Upper lobe of left lung (tissue), 6 donors: ENCODE measurements around the gene MAP3K10. TPM values are rescaled to one million over a fixed set of nuclear protein-coding genes. Genes with fewer than 3 reads are reported as not detected.

ENCODE experiments used
- ATAC-seq, 2 donors: fragments of 200-7000 bp; cut with Tn5 transposase; one replicate each; pipeline ENCODE4 v1.9.1; 2022; ENCODE audit warnings: mild to moderate bottlenecking in 2 of 2, moderate library complexity in 2 of 2; ENCODE audit not compliant: low FRiP score in 2 of 2
- DNase-seq, 2 donors: peaks; one replicate each; pipeline ENCODE4 v3.0.0-alpha.2; 2019 to 2020
- H3K27ac ChIP-seq, 4 donors: fragments of 200-600 bp; sonication (generic); one replicate each; pipeline ENCODE4 v1.5.1; 2016 to 2019
- H3K27me3 ChIP-seq, 4 donors: fragments of 200-600 bp; sonication (generic); one replicate each; pipeline ENCODE4 v1.5.1; 2017 to 2019
- H3K36me3 ChIP-seq, 4 donors: fragments of 200-600 bp; sonication (generic); one replicate each; pipeline ENCODE4 v1.5.1; 2016 to 2019
- H3K4me1 ChIP-seq, 4 donors: fragments of 200-600 bp; sonication (generic); one replicate each; pipeline ENCODE4 v1.5.1; 2018 to 2019
- H3K4me3 ChIP-seq, 4 donors: fragments of 200-600 bp; sonication (generic); one replicate each; pipeline ENCODE4 v1.5.1; 2017 to 2019; ENCODE audit warnings: mild to moderate bottlenecking in 2 of 4, moderate library complexity in 1 of 4
- H3K9me3 ChIP-seq, 4 donors: fragments of 200-600 bp; sonication (generic); one replicate each; pipeline ENCODE4 v1.5.1; 2018 to 2019
- EP300 ChIP-seq, 4 donors: sonication (generic); formaldehyde crosslinking; IDR thresholded peaks; one replicate each; pipeline ENCODE4 v1.5.1; 2017; ENCODE audit warnings: antibody characterized with exemption in 4 of 4, control low read depth in 2 of 4
- POLR2A ChIP-seq, 4 donors: fragments of 450-650 bp; IDR thresholded peaks; one replicate each; pipeline ENCODE4 v1.5.1; 2016 to 2017; ENCODE audit warnings: antibody characterized with exemption in 4 of 4, mild to moderate bottlenecking in 2 of 4
- POLR2AphosphoS5 ChIP-seq, 2 donors: sonication (generic); formaldehyde crosslinking; IDR thresholded peaks; one replicate each; pipeline ENCODE4 v1.5.1; 2017; ENCODE audit warnings: antibody characterized with exemption in 2 of 2
- WGBS, 2 donors: methylation state at CpG; one replicate each; pipeline ENCODE4 v1.1.5; 2017 to 2018; 5-methylcytosine and 5-hydroxymethylcytosine counted together
- total RNA-seq, 6 donors: library from RNA; depleted of rRNA in 4 of 6; stranded (reverse); fragments of >200 nt in 4 of 6; gene quantifications; one replicate each; pipeline versions ENCODE4 v1.1.0 to v1.2.1, GENCODE V29; 2016 to 2021
- TF ChIP-seq, protein P1 (sequence below), 6 experiments: fragments of 450-650 bp in 4 of 6; fragments of 200-600 bp in 2 of 6; sonication (generic) in 2 of 6; IDR thresholded peaks; one replicate each; pipeline ENCODE4 v1.5.1; 2016 to 2019; ENCODE audit warnings: antibody characterized with exemption in 6 of 6
- donor health status: DM: no; HTN: no; CAD: no; lungs with moderate emphysema.
- donor health status: DM: no; HTN: yes; CAD: no; lungs with severe emphysema.

MAP3K10 gene
- total RNA-seq, 6 donors from 2014 or later: 9.0 to 56.6 (median 18.4) TPM

DNA sequence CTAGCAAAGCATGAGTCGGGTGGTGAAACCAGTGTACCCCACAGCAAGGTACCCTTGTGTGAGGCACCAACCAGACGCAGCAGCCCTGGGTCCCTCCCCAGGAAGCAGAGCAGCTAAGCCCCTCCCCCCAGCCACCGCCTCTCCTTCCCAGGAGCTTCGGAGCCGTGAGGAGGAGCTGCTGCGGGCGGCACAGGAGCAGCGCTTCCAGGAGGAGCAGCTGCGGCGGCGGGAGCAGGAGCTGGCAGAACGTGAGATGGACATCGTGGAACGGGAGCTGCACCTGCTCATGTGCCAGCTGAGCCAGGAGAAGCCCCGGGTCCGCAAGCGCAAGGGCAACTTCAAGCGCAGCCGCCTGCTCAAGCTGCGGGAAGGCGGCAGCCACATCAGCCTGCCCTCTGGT, 14.5 kb downstream of the MAP3K10 start:
- no peaks in the 10 kb centered on the region for H3K27me3 ChIP-seq
- WGBS, 2 donors: 95 to 96% methylated on average over 21 of the region's 21 CpGs
- H3K4me3 ChIP-seq: no peak overlapping the region
- TF ChIP-seq, protein P1, sequence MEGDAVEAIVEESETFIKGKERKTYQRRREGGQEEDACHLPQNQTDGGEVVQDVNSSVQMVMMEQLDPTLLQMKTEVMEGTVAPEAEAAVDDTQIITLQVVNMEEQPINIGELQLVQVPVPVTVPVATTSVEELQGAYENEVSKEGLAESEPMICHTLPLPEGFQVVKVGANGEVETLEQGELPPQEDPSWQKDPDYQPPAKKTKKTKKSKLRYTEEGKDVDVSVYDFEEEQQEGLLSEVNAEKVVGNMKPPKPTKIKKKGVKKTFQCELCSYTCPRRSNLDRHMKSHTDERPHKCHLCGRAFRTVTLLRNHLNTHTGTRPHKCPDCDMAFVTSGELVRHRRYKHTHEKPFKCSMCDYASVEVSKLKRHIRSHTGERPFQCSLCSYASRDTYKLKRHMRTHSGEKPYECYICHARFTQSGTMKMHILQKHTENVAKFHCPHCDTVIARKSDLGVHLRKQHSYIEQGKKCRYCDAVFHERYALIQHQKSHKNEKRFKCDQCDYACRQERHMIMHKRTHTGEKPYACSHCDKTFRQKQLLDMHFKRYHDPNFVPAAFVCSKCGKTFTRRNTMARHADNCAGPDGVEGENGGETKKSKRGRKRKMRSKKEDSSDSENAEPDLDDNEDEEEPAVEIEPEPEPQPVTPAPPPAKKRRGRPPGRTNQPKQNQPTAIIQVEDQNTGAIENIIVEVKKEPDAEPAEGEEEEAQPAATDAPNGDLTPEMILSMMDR (IDR thresholded peaks at IDR 0.05): no peak
- no peak for TF ChIP-seq EP300 (IDR thresholded peaks at IDR 0.05)
- no peak for TF ChIP-seq POLR2AphosphoS5 (IDR thresholded peaks at IDR 0.05)
- TF ChIP-seq POLR2A (IDR thresholded peaks at IDR 0.05): no peak
- ATAC-seq (no peak), DNase-seq (peak in 1 of 2 donors; percentile 75)
- H3K27ac ChIP-seq: no peak overlapping the region
- peaks cover 0 to 50% (median 9%) of the 10 kb centered on the region in 4 donors for H3K36me3 ChIP-seq
- peaks cover 0 to 8% (median 6%) of the 10 kb centered on the region in 4 donors for H3K4me1 ChIP-seq
- no peaks in the 10 kb centered on the region for H3K9me3 ChIP-seq

DNA sequence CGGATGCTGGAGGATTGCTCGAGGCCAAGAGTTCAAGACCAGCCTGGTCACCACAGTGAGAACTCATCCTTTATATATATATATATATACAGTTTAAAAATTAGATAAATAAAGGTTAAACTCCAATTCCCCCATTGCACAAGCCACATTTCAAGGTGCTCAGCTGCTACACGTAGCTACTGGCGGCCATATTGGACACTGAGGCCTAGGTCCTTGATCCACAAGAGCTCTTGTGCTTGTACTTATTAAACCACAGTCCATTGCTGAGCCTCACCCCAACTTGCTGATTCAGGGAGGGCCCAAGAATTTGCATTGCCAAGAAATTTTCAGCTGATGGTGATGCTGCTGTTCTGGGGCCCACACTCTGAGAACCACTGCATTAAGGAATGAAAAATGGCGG, 17.4 kb downstream of the MAP3K10 start:
- Histone ChIP-seq H3K4me1 (peaks cover 0 to 8% (median 6%) of the 10 kb centered on the region in 4 donors), H3K4me3 (no peak overlapping the region), H3K9me3 (no peaks in the 10 kb centered on the region), H3K27ac (no peak overlapping the region), H3K27me3 (no peaks in the 10 kb centered on the region), H3K36me3 (peaks cover 0 to 47% (median 5%) of the 10 kb centered on the region in 4 donors)
- no peak for TF ChIP-seq EP300 (IDR thresholded peaks at IDR 0.05)
- TF ChIP-seq, protein P1 (IDR thresholded peaks at IDR 0.05): no peak
- TF ChIP-seq POLR2AphosphoS5 (IDR thresholded peaks at IDR 0.05): no peak
- TF ChIP-seq POLR2A (IDR thresholded peaks at IDR 0.05): no peak
- DNase-seq: no peak
- no peak for ATAC-seq
- WGBS, 2 donors: 86 to 90% methylated on average over 5 of the region's 5 CpGs

DNA sequence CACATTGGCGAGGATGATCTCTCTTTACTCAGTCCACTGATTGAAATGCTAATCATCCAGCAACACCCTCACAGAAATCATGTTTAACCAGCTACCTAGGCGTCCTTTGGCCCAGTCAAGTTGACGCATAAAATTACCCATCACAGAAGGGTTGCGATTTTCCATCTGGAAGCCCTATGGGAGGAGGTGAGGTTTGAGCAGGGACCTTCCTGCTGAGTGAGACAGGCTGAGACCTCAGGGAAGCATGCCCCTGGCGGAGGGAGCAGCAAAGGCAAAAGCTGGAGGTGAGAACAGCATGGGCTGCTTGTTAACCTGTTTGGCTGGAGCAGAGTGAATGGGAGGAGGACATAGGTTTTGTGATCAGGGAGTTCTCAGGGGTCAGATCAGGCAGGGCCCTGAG, 19.7 kb downstream of the MAP3K10 start:
- H3K27ac ChIP-seq: no peak overlapping the region
- ATAC-seq: no peak
- no peak for DNase-seq
- no peaks in the 10 kb centered on the region for H3K9me3 ChIP-seq
- no peak for TF ChIP-seq POLR2AphosphoS5 (IDR thresholded peaks at IDR 0.05)
- no peak for TF ChIP-seq POLR2A (IDR thresholded peaks at IDR 0.05)
- TF ChIP-seq EP300 (IDR thresholded peaks at IDR 0.05): no peak
- TF ChIP-seq, protein P1 (IDR thresholded peaks at IDR 0.05): no peak
- H3K4me1 ChIP-seq: peaks cover 0 to 8% (median 6%) of the 10 kb centered on the region in 4 donors
- H3K4me3 ChIP-seq: no peak overlapping the region
- peaks cover 0 to 3% (median 0%) of the 10 kb centered on the region in 4 donors for H3K27me3 ChIP-seq
- H3K36me3 ChIP-seq: peaks cover 0 to 34% (median under 1%) of the 10 kb centered on the region in 4 donors
- WGBS, 2 donors: 92 to 96% methylated on average over 5 of the region's 5 CpGs

DNA sequence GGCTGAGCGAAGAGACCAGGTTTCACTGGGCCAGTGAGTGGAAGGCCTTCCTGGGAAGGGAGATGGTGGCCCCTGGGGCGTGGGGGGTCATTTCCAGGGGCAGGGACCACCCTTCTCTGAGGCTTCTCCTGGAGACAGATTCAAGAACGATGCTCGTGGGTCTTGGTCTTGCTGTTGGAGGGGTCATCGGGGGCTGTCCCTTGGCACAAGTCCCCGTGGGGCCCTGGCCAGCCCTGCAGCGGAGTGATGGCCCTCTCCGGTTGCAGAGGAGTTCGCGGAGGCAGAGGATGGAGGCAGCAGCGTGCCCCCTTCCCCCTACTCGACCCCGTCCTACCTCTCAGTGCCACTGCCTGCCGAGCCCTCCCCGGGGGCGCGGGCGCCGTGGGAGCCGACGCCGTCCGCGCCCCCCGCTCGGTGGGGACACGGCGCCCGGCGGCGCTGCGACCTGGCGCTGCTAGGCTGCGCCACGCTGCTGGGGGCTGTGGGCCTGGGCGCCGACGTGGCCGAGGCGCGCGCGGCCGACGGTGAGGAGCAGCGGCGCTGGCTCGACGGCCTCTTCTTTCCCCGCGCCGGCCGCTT, 22.1 kb downstream of the MAP3K10 start:
- H3K9me3 ChIP-seq: no peaks in the 10 kb centered on the region
- peaks cover 0 to 28% (median 0%) of the 10 kb centered on the region in 4 donors for H3K36me3 ChIP-seq
- 89 to 93% methylated on average over 31 to 39 of the region's 53 CpGs for WGBS, 2 donors
- peak in 1 of 2 donors; percentile 66 for DNase-seq
- peaks cover 3 to 27% (median 18%) of the 10 kb centered on the region in 4 donors for H3K27me3 ChIP-seq
- peaks cover 9 to 27% (median 21%) of the 10 kb centered on the region in 4 donors for H3K4me1 ChIP-seq
- no peak overlapping the region for H3K4me3 ChIP-seq
- no peak for ATAC-seq
- no peak overlapping the region for H3K27ac ChIP-seq
- TF ChIP-seq EP300 (IDR thresholded peaks at IDR 0.05) (no peak), POLR2A (IDR thresholded peaks at IDR 0.05) (no peak), POLR2AphosphoS5 (IDR thresholded peaks at IDR 0.05) (no peak)
- TF ChIP-seq, protein P1 (IDR thresholded peaks at IDR 0.05): no peak
